ENCODE data around the gene LAMP5.

DNA sequence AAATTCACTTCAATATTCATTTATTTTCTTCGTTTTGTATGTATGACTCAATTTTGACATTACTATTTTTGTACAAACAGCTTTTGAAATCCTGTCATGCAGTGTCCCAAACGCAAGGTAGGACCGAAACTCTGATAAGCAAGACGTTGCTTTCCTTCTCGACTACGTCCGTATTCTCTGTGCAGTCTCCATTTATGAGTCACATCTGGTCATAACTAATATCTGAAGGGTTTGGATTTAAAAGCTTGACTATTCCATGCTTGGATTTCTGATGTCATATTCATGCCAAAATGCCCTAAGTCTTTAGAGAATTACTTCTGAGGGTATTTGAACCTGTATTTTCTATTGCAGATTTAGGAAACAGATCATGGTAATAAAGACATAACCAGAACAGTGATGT, 37.8 kb upstream of the LAMP5 start:
- TF ChIP-seq, protein P1, sequence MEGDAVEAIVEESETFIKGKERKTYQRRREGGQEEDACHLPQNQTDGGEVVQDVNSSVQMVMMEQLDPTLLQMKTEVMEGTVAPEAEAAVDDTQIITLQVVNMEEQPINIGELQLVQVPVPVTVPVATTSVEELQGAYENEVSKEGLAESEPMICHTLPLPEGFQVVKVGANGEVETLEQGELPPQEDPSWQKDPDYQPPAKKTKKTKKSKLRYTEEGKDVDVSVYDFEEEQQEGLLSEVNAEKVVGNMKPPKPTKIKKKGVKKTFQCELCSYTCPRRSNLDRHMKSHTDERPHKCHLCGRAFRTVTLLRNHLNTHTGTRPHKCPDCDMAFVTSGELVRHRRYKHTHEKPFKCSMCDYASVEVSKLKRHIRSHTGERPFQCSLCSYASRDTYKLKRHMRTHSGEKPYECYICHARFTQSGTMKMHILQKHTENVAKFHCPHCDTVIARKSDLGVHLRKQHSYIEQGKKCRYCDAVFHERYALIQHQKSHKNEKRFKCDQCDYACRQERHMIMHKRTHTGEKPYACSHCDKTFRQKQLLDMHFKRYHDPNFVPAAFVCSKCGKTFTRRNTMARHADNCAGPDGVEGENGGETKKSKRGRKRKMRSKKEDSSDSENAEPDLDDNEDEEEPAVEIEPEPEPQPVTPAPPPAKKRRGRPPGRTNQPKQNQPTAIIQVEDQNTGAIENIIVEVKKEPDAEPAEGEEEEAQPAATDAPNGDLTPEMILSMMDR (conservative IDR thresholded peaks at IDR 0.05; ENCODE audit: low read depth, low read length), result no peak
- TF ChIP-seq EZH2phosphoT487 (IDR thresholded peaks at IDR 0.05; ENCODE audit: borderline replicate concordance, low read length), result no peak

All from PC-3 (cell line).